ENCODE measurements around the gene CHCHD6.

CHCHD6 gene

GRCh38 chr3:126848991-126849390, 145.0 kb downstream of the CHCHD6 start:
- no peaks in the 10 kb centered on the region; the same call in none of the 2 replicates for H4K20me1 ChIP-seq (ENCODE audit: insufficient read depth, low read length)
- TF ChIP-seq CTCF (IDR thresholded peaks at IDR 0.05; ENCODE audit: borderline replicate concordance, extremely low read depth, low read length, poor library complexity, severe bottlenecking) (no peak), EZH2 (IDR thresholded peaks at IDR 0.05; ENCODE audit: borderline replicate concordance, low read depth, low read length, severe bottlenecking) (no peak)
- H3K4me1 ChIP-seq (ENCODE audit: insufficient read depth, low read length): no peaks in the 10 kb centered on the region
- H3K4me3 ChIP-seq (ENCODE audit: low read depth in 1 of 2, low read length in 2 of 2): no peak overlapping the region
- no peak overlapping the region for H3K27ac ChIP-seq (ENCODE audit: low read length)
- H3K27me3 ChIP-seq (ENCODE audit: insufficient read depth, low read length, poor library complexity): no peaks in the 10 kb centered on the region
- H3K36me3 ChIP-seq (ENCODE audit: insufficient read depth, low read length): peaks cover 5% of the 10 kb centered on the region; the same call in 1 of the 2 replicates
- DNase-seq (no peak), ATAC-seq (ENCODE audit: insufficient read depth, low read depth) (no peak)
- H3K9ac ChIP-seq (ENCODE audit: low read depth, low read length): no peak overlapping the region
- no peak overlapping the region for H2AFZ ChIP-seq (ENCODE audit: low read depth, low read length)
- no peaks in the 10 kb centered on the region for H3K9me3 ChIP-seq (ENCODE audit: insufficient read depth, low read length, severe bottlenecking)
- no peak overlapping the region for H3K4me2 ChIP-seq (ENCODE audit: insufficient read depth, low read length)
- no peaks in the 10 kb centered on the region for H3K79me2 ChIP-seq (ENCODE audit: insufficient read depth, low read length)

- no peaks in the 10 kb centered on the region for H3K79me2 ChIP-seq (ENCODE audit: insufficient read depth, low read length)
- H3K27me3 ChIP-seq (ENCODE audit: insufficient read depth, low read length, poor library complexity): no peaks in the 10 kb centered on the region
- ATAC-seq (ENCODE audit: insufficient read depth, low read depth) (no peak), DNase-seq (no peak)
- no peak overlapping the region for H3K27ac ChIP-seq (ENCODE audit: low read length)
- no peaks in the 10 kb centered on the region for H3K4me1 ChIP-seq (ENCODE audit: insufficient read depth, low read length)
- TF ChIP-seq CTCF (IDR thresholded peaks at IDR 0.05; ENCODE audit: borderline replicate concordance, extremely low read depth, low read length, poor library complexity, severe bottlenecking) (no peak), EZH2 (IDR thresholded peaks at IDR 0.05; ENCODE audit: borderline replicate concordance, low read depth, low read length, severe bottlenecking) (no peak)
- no peaks in the 10 kb centered on the region for H3K9me3 ChIP-seq (ENCODE audit: insufficient read depth, low read length, severe bottlenecking)
- no peak overlapping the region for H3K9ac ChIP-seq (ENCODE audit: low read depth, low read length)
- H3K4me3 ChIP-seq (ENCODE audit: low read depth in 1 of 2, low read length in 2 of 2): no peak overlapping the region
- no peaks in the 10 kb centered on the region; the same call in none of the 2 replicates for H4K20me1 ChIP-seq (ENCODE audit: insufficient read depth, low read length)
- no peak overlapping the region for H2AFZ ChIP-seq (ENCODE audit: low read depth, low read length)
- H3K36me3 ChIP-seq (ENCODE audit: insufficient read depth, low read length): peaks cover 5% of the 10 kb centered on the region; the same call in 1 of the 2 replicates
- no peak overlapping the region for H3K4me2 ChIP-seq (ENCODE audit: insufficient read depth, low read length)
These were observed 145.7 kb downstream of the CHCHD6 start for GRCh38 chr3:126849768-126850167.

DNA sequence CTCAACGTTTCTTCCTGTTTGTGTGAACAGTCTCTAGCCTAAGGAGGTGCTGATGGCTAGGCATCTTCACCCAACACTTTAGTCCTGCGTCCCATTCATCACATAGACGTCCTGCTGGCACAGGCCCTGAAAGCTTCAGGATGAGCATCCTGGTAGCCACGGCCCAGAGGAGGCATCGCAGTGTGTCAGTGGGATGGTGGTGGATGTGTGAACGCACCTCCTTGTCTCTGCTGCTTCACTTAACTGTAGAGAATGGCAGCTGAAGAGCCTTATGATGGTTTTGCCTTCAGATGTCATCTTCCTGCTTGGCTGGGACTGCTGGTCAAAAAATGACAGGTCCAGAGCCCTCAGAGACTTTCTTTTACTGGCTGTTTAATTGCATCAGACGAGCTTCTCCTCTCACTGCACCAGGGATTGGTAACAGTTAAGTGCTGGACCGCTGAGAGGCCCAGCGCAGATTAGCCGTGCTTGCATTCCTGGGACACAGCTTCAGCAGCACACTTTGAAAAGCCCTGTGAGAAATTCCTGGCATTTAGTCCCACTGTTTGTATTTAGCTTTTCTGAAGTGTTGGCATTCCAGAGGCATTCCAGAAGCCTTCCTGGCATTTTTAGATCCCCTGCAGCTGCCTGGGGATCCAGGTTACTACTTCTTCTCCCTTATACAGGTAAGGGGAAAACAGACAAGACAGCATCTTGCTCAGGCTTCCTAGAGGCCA, 146.5 kb downstream of the CHCHD6 start:
- H3K4me1 ChIP-seq (ENCODE audit: insufficient read depth, low read length): no peaks in the 10 kb centered on the region
- H3K27ac ChIP-seq (ENCODE audit: low read length): no peak overlapping the region
- no peak overlapping the region for H3K4me3 ChIP-seq (ENCODE audit: low read depth in 1 of 2, low read length in 2 of 2)
- H4K20me1 ChIP-seq (ENCODE audit: insufficient read depth, low read length): no peaks in the 10 kb centered on the region; the same call in none of the 2 replicates
- no peaks in the 10 kb centered on the region for H3K79me2 ChIP-seq (ENCODE audit: insufficient read depth, low read length)
- DNase-seq (no peak), ATAC-seq (ENCODE audit: insufficient read depth, low read depth) (no peak)
- H3K27me3 ChIP-seq (ENCODE audit: insufficient read depth, low read length, poor library complexity): no peaks in the 10 kb centered on the region
- H3K9me3 ChIP-seq (ENCODE audit: insufficient read depth, low read length, severe bottlenecking): no peaks in the 10 kb centered on the region
- TF ChIP-seq EZH2 (IDR thresholded peaks at IDR 0.05; ENCODE audit: borderline replicate concordance, low read depth, low read length, severe bottlenecking) (no peak), CTCF (IDR thresholded peaks at IDR 0.05; ENCODE audit: borderline replicate concordance, extremely low read depth, low read length, poor library complexity, severe bottlenecking) (no peak)
- peaks cover 5% of the 10 kb centered on the region; the same call in 1 of the 2 replicates for H3K36me3 ChIP-seq (ENCODE audit: insufficient read depth, low read length)
- no peak overlapping the region for H2AFZ ChIP-seq (ENCODE audit: low read depth, low read length)
- H3K4me2 ChIP-seq (ENCODE audit: insufficient read depth, low read length): no peak overlapping the region
- no peak overlapping the region for H3K9ac ChIP-seq (ENCODE audit: low read depth, low read length)

Data from DND-41 (cell line).